MCF 10A (cell line): ENCODE data around the gene SCNN1B. TPM values are rescaled to one million over a fixed set of nuclear protein-coding genes. Genes with fewer than 3 reads are reported as not detected.

Source experiments
- BruUV-seq: library from RNA; stranded (reverse); fragments of 400-500 nt; replicated peaks from 2 replicates; lab custom pipeline; 2021; lab: Mats Ljungman, UMichigan
- CTCF ChIA-PET: fragments of 300-600 bp; sonication (Branson Sonifier 250); formaldehyde crosslinking; extraction: SDS; loops from one replicate; lab custom pipeline; 2021; ENCODE audit warnings: antibody characterized with exemption, inconsistent platforms; lab: Yijun Ruan, JAX
- POLR2A ChIA-PET: fragments of 300-600, 350-650 bp; sonication (Branson Sonifier 250); formaldehyde crosslinking; extraction: SDS; loops from one replicate; lab custom pipeline; 2020; ENCODE audit warnings: antibody characterized with exemption, inconsistent platforms; lab: Yijun Ruan, JAX
- DNase-seq: peaks from one replicate; pipeline ENCODE4 v3.0.0-alpha.2; 2018; ENCODE audit not compliant: unreplicated experiment
- H3K27ac Mint-ChIP-seq: one replicate; pipeline ENCODE4 v1.8.0; 2022; ENCODE audit warnings: mild to moderate bottlenecking, low read depth, mixed read lengths; ENCODE audit not compliant: unreplicated experiment
- H3K27me3 Mint-ChIP-seq: one replicate; pipeline ENCODE4 v1.8.0; 2022; ENCODE audit warnings: mixed read lengths; ENCODE audit not compliant: insufficient read depth, unreplicated experiment
- H3K36me3 Mint-ChIP-seq: one replicate; pipeline ENCODE4 v1.8.0; 2022; ENCODE audit warnings: mild to moderate bottlenecking, moderate library complexity, mixed read lengths; ENCODE audit not compliant: insufficient read depth, unreplicated experiment
- H3K4me1 Mint-ChIP-seq: one replicate; pipeline ENCODE4 v1.8.0; 2022; ENCODE audit warnings: mixed read lengths; ENCODE audit not compliant: insufficient read depth, unreplicated experiment
- H3K4me3 Mint-ChIP-seq: one replicate; pipeline ENCODE4 v1.8.0; 2022; ENCODE audit warnings: mild to moderate bottlenecking, moderate library complexity, mixed read lengths; ENCODE audit not compliant: unreplicated experiment
- H3K9me3 Mint-ChIP-seq: one replicate; pipeline ENCODE4 v1.8.0; 2022; ENCODE audit warnings: mixed read lengths; ENCODE audit not compliant: unreplicated experiment
- intact Hi-C: fragments of 100-400 bp; cut with micrococcal nuclease; formaldehyde crosslinking; loops from 2 replicates; pipeline ENCODE4 v1.14.1; 2022
- total RNA-seq: library from RNA; stranded (reverse); gene quantifications from 2 replicates; pipeline ENCODE4 v1.2.3, GENCODE V29; 2022
- TF ChIP-seq, protein P1 (sequence below): fragments of 200-600 bp; IDR thresholded peaks from one replicate; pipeline ENCODE4 v1.8.0; 2022; ENCODE audit warnings: antibody characterized with exemption, mild to moderate bottlenecking; ENCODE audit not compliant: unreplicated experiment

Gene SCNN1B
- total RNA-seq, 1 experiment from 2014 or later = 12.5 TPM

DNA sequence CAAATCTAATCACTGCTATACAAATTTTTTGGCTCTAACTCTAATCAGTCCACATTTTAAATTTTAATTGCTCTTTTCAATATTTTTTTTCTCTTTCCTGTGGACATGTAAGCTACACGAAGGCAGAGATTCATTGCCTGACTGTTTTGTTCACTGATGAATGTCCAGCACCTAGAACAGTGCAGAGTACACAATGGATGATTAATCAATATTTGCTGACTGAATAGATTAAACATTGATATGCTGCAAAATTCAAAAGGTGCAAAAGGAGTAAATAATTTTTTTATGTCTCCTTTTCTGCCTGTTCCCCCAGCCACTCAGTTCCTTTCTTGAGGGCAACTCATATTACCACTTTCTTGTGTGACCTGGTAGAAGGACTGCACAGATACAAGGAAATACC, 32.8 kb downstream of the SCNN1B start:
- no peak overlapping the region for H3K27ac Mint-ChIP-seq
- H3K36me3 Mint-ChIP-seq = peaks cover 6% of the 10 kb centered on the region
- no peaks in the 10 kb centered on the region for H3K27me3 Mint-ChIP-seq
- ChIA-PET POLR2A (no interaction called here), CTCF (interaction anchor here (0.6 to 0.9 kb wide), 3 partner anchors 27 to 230 kb away, joined by 3 to 4 read pairs (median 3); no protein-coding TSS in a partner anchor)
- no TSS peak for BruUV-seq
- DNase-seq = no peak
- H3K9me3 Mint-ChIP-seq = no peaks in the 10 kb centered on the region
- TF ChIP-seq, protein P1, sequence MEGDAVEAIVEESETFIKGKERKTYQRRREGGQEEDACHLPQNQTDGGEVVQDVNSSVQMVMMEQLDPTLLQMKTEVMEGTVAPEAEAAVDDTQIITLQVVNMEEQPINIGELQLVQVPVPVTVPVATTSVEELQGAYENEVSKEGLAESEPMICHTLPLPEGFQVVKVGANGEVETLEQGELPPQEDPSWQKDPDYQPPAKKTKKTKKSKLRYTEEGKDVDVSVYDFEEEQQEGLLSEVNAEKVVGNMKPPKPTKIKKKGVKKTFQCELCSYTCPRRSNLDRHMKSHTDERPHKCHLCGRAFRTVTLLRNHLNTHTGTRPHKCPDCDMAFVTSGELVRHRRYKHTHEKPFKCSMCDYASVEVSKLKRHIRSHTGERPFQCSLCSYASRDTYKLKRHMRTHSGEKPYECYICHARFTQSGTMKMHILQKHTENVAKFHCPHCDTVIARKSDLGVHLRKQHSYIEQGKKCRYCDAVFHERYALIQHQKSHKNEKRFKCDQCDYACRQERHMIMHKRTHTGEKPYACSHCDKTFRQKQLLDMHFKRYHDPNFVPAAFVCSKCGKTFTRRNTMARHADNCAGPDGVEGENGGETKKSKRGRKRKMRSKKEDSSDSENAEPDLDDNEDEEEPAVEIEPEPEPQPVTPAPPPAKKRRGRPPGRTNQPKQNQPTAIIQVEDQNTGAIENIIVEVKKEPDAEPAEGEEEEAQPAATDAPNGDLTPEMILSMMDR = no peak
- no peak overlapping the region for H3K4me3 Mint-ChIP-seq
- intact Hi-C loops = no loop called here
- H3K4me1 Mint-ChIP-seq = peaks cover 17% of the 10 kb centered on the region

DNA sequence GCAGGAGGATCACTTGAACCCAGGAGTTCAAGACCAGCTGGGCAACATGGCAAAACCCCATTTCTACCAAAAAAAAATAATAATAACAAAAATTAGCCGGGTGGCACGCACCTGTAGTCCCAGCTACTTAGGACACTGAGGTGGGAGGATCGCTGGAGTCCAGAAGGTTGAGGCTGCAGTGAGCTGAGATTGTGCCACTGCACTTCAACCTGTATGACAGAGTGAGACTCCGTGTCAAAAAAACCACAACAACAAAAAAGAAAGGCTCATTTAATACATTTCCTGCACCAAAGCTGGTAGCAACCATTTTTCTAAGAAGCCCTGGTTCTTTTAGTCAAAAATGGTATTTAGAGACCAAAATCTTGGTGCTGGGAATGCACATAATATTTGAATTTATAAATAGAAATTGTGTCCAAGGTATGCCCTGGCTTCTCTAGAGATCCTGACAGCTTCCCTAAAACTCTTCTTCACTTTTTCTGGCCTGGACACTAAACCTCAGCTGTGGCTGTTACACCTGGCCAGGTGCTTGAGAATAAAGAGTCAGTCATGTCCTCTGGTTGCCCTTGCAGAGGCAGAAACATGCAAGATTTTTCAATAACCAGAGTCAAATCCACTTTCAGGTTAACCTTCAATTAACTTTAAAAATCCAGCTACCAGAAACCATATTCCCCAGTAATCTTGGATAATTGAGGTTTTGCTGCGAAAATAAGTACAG, 35.9 kb downstream of the SCNN1B start:
- H3K4me1 Mint-ChIP-seq = peaks cover 17% of the 10 kb centered on the region
- TF ChIP-seq, protein P1 = no peak
- no peak for DNase-seq
- POLR2A ChIA-PET = interaction anchor here (0.5 to 1.0 kb wide), 5 partner anchors 13 to 154 kb away, joined by 3 to 5 read pairs (median 3); no protein-coding TSS in a partner anchor
- H3K27ac Mint-ChIP-seq = no peak overlapping the region
- CTCF ChIA-PET = interaction anchor here (0.6 to 0.9 kb wide), 2 partner anchors 29 to 1286 kb away, joined by 3 to 4 read pairs; no protein-coding TSS in a partner anchor
- no TSS peak for BruUV-seq
- intact Hi-C loops = no loop called here
- no peak overlapping the region for H3K4me3 Mint-ChIP-seq
- H3K36me3 Mint-ChIP-seq = peaks cover 6% of the 10 kb centered on the region
- no peaks in the 10 kb centered on the region for H3K27me3 Mint-ChIP-seq
- no peaks in the 10 kb centered on the region for H3K9me3 Mint-ChIP-seq

DNA sequence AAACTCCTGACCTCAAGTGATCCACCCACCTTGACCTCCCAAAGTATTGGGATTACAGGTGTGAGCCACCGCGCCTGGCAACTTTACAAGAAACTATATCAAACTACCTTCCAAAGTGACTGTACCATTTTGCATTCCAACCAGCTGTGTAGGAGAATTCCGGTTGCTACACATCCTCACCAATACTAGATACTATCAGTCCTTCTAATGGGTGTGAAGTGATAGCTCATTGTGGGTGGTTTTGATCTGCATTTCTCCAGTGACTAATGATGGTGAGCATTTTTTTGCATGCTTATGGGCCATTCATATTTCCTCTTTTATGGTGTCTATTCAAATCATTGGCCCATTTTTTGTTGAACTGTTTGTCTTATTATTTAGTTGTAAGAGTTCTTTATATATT, 37.7 kb downstream of the SCNN1B start:
- Mint-ChIP-seq H3K4me1 (peaks cover 8% of the 10 kb centered on the region), H3K27ac (no peak overlapping the region), H3K36me3 (peaks cover 6% of the 10 kb centered on the region), H3K9me3 (no peaks in the 10 kb centered on the region), H3K27me3 (no peaks in the 10 kb centered on the region), H3K4me3 (no peak overlapping the region)
- no peak for DNase-seq
- intact Hi-C loops = no loop called here
- CTCF ChIA-PET = no interaction called here
- no TSS peak for BruUV-seq
- TF ChIP-seq, protein P1 = no peak
- POLR2A ChIA-PET = no interaction called here

DNA sequence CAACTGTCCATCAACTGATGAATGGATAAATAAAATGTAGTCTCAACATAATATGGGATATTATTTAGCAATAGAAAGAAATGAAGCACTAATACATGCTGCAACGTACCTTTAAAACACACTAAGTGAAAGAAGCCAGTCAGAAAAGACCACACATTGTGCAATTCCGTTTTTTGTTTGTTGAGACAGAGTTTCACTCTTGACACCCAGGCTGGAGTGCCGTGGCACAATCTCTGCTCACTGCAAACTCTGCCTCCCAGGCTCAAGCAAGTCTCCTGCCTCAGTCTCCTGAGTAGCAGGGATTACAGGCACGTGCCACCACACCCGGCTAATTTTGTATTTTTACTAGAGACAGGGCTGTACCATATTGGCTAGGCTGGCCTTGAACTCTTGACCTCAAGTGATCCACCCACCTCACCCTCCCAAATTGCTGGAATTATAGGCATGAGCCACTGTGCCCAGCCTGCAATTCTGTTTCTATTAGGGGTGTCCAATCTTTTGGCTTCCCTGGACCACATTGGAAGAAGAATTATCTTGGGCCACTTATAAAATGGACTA, 40.1 kb downstream of the SCNN1B start:
- no peak overlapping the region for H3K4me3 Mint-ChIP-seq
- H3K4me1 Mint-ChIP-seq = no peaks in the 10 kb centered on the region
- H3K27ac Mint-ChIP-seq = no peak overlapping the region
- intact Hi-C loops = no loop called here
- ChIA-PET POLR2A (interaction anchor here (0.6 to 1.3 kb wide), 3 partner anchors 12 to 308 kb away, joined by 3 to 6 read pairs (median 4); no protein-coding TSS in a partner anchor), CTCF (interaction anchor here (0.8 to 1.0 kb wide), 2 partner anchors 14 to 15 kb away, joined by 3 read pairs; no protein-coding TSS in a partner anchor)
- H3K9me3 Mint-ChIP-seq = no peaks in the 10 kb centered on the region
- DNase-seq = peak; percentile 54
- H3K27me3 Mint-ChIP-seq = no peaks in the 10 kb centered on the region
- H3K36me3 Mint-ChIP-seq = no peaks in the 10 kb centered on the region
- BruUV-seq = no TSS peak
- TF ChIP-seq, protein P1 = no peak
